CD14-positive monocyte (primary cell): ENCODE results near the gene SPTBN5. TPM values are rescaled to one million over a fixed set of nuclear protein-coding genes. Genes with fewer than 3 reads are reported as not detected.

Source experiments
- DNase-seq, 3 donors: peaks; one replicate each; pipeline ENCODE4 v3.0.0-alpha.2; 2011 to 2022
- H2AFZ ChIP-seq: 2 replicates; pipeline ENCODE4 v1.6.0; 2012; ENCODE audit warnings: mild to moderate bottlenecking, low read depth, low read length, inconsistent platforms; ENCODE audit not compliant: insufficient read depth, poor library complexity, severe bottlenecking
- H3K27ac ChIP-seq, 2 donors: 1 replicate in 1 of 2; 2 replicates in 1 of 2; pipeline ENCODE4 v1.5.1; 2012 to 2013; ENCODE audit warnings: low read length in 2 of 2, control low read depth in 1 of 2, inconsistent platforms in 1 of 2, low read depth in 1 of 2, mild to moderate bottlenecking in 1 of 2
- H3K27me3 ChIP-seq, 2 donors: one replicate each; pipeline versions ENCODE4 v1.6.0 to v1.6.1; 2011 to 2013; ENCODE audit warnings: low read length in 2 of 2; ENCODE audit not compliant: control insufficient read depth in 2 of 2, insufficient read depth in 2 of 2
- H3K36me3 ChIP-seq, 2 donors: replicated peaks in 1 of 2; 1 replicate in 1 of 2; 2 replicates in 1 of 2; pipeline versions ENCODE4 v1.5.1 to v1.6.1; 2012 to 2013; ENCODE audit warnings: low read length in 2 of 2, control low read depth in 1 of 2, inconsistent platforms in 1 of 2, mild to moderate bottlenecking in 1 of 2; ENCODE audit not compliant: insufficient read depth in 2 of 2, control insufficient read depth in 1 of 2
- H3K4me1 ChIP-seq, 2 donors: 1 replicate in 1 of 2; 2 replicates in 1 of 2; pipeline versions ENCODE4 v1.5.1 to v1.6.1; 2012 to 2013; ENCODE audit warnings: low read length in 2 of 2, control low read depth in 1 of 2, inconsistent platforms in 1 of 2, mild to moderate bottlenecking in 1 of 2, moderate library complexity in 1 of 2; ENCODE audit not compliant: insufficient read depth in 2 of 2, control insufficient read depth in 1 of 2
- H3K4me2 ChIP-seq: replicated peaks from 2 replicates; pipeline ENCODE3; 2012; ENCODE audit warnings: low read length, moderate library complexity, mild to moderate bottlenecking; ENCODE audit not compliant: poor library complexity, severe bottlenecking; ENCODE audit errors: extremely low read depth
- H3K4me3 ChIP-seq, 3 experiments: fragments of 200-600 bp in 1 of 3; sonication (generic) in 1 of 3; replicated peaks in 1 of 3; 1 replicate in 2 of 3; 2 replicates in 1 of 3; pipeline ENCODE4 v1.5.1; 2011 to 2013; ENCODE audit warnings: low read length in 3 of 3, mild to moderate bottlenecking in 3 of 3, control low read depth in 2 of 3, low read depth in 2 of 3, inconsistent platforms in 1 of 3, moderate library complexity in 1 of 3
- H3K79me2 ChIP-seq: 2 replicates; pipeline ENCODE4 v1.6.0; 2012; ENCODE audit warnings: mild to moderate bottlenecking, control low read depth, inconsistent platforms, low read length, moderate library complexity; ENCODE audit not compliant: insufficient read depth
- H3K9ac ChIP-seq: 2 replicates; pipeline ENCODE4 v1.6.0; 2017; ENCODE audit warnings: low read length, mild to moderate bottlenecking; ENCODE audit not compliant: insufficient read depth, poor library complexity, severe bottlenecking
- H3K9me3 ChIP-seq, 2 donors: replicated peaks in 1 of 2; 1 replicate in 1 of 2; 2 replicates in 1 of 2; pipeline versions ENCODE4 v1.5.1 to v1.6.1; 2012 to 2013; ENCODE audit warnings: low read length in 2 of 2, control low read depth in 1 of 2; ENCODE audit not compliant: control insufficient read depth in 1 of 2, insufficient read depth in 1 of 2
- H4K20me1 ChIP-seq: 2 replicates; pipeline ENCODE4 v1.6.0; 2012; ENCODE audit warnings: mild to moderate bottlenecking, low read length, control low read depth, moderate library complexity; ENCODE audit not compliant: insufficient read depth
- H3K27ac Mint-ChIP-seq, 7 donors: one replicate each; pipeline ENCODE4 v1.8.0; 2020; ENCODE audit warnings: mild to moderate bottlenecking in 7 of 7, mixed read lengths in 7 of 7, moderate library complexity in 6 of 7, inconsistent platforms in 2 of 7
- H3K27me3 Mint-ChIP-seq, 3 donors: one replicate each; pipeline ENCODE4 v1.8.0; 2021 to 2022; ENCODE audit warnings: low read depth in 3 of 3, mild to moderate bottlenecking in 3 of 3, mixed read lengths in 3 of 3, moderate library complexity in 3 of 3, inconsistent platforms in 1 of 3
- H3K36me3 Mint-ChIP-seq, 2 donors: one replicate each; pipeline ENCODE4 v1.8.0; 2020; ENCODE audit warnings: mixed read lengths in 2 of 2, inconsistent platforms in 1 of 2, mild to moderate bottlenecking in 1 of 2
- H3K4me1 Mint-ChIP-seq: one replicate; pipeline ENCODE4 v1.8.0; 2020; ENCODE audit warnings: mild to moderate bottlenecking, mixed read lengths
- H3K4me3 Mint-ChIP-seq, 2 donors: one replicate each; pipeline ENCODE4 v1.8.0; 2020; ENCODE audit warnings: mild to moderate bottlenecking in 2 of 2, mixed read lengths in 2 of 2, moderate library complexity in 1 of 2
- H3K9me3 Mint-ChIP-seq, 7 donors: one replicate each; pipeline ENCODE4 v1.8.0; 2020 to 2022; ENCODE audit warnings: mixed read lengths in 7 of 7, mild to moderate bottlenecking in 6 of 7, moderate library complexity in 6 of 7, inconsistent platforms in 2 of 7
- WGBS: methylation state at CpG from one replicate; pipeline ENCODE4 v1.1.5; 2013; ENCODE audit warnings: missing lambda C conversion rate; ENCODE audit not compliant: insufficient coverage; 5-methylcytosine and 5-hydroxymethylcytosine counted together
- intact Hi-C, 2 donors: fragments of 100-400 bp; cut with micrococcal nuclease; formaldehyde crosslinking; loops; one replicate each; pipeline versions ENCODE4 v1.15.0 to v1.15.1; 2023
- polyA plus RNA-seq, 3 donors: library from polyadenylated mRNA; depleted of rRNA in 1 of 3; unstranded in 2 of 3; stranded (reverse) in 1 of 3; fragments of 300-500 nt in 2 of 3; fragments of >200 nt in 1 of 3; fragmentation: Illumina TruSeq in 2 of 3; gene quantifications; 1 replicate in 2 of 3; 2 replicates in 1 of 3; pipeline ENCODE4 v1.2.3, GENCODE V29; 2012 to 2021
- TF ChIP-seq, protein P1 (sequence below): fragments of 200-600 bp; IDR thresholded peaks from one replicate; pipeline ENCODE4 v1.8.0; 2022; ENCODE audit warnings: antibody characterized with exemption, mild to moderate bottlenecking

Gene SPTBN5
- polyA plus RNA-seq, 3 donors: 0.29 TPM; not detected in 2

DNA sequence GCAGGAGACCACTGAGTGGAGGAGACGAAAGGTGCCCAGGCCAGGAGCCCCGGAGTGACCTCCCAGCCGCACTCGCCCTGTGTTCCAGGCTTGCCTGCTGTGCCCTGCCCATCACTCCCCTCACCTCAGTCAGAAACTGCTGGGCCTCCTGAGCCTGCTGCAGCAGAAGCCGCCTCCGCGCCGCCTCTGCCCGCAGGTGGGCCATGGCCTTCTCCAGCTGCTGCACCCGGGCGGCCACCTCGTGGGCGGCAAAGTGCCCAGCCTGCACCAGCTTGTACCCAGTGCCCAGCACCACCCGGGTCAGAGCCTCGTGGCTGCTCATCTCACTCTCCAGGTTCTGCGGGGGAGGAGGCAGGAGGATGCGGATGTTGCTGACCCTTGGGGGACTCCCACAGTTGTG lies 37.6 kb downstream of the SPTBN5 start:
- H3K36me3 ChIP-seq: no peaks in the 10 kb centered on the region
- no peak overlapping the region for H2AFZ ChIP-seq
- H3K9ac ChIP-seq: no peak overlapping the region
- no peak for DNase-seq
- no peaks in the 10 kb centered on the region for H3K36me3 Mint-ChIP-seq
- peaks cover 0 to 5% (median 3%) of the 10 kb centered on the region in 3 donors for H3K27me3 Mint-ChIP-seq
- no peak overlapping the region for H3K4me3 ChIP-seq
- no peaks in the 10 kb centered on the region for H4K20me1 ChIP-seq
- H3K9me3 Mint-ChIP-seq: no peaks in the 10 kb centered on the region
- no peak overlapping the region for H3K27ac ChIP-seq
- TF ChIP-seq, protein P1, sequence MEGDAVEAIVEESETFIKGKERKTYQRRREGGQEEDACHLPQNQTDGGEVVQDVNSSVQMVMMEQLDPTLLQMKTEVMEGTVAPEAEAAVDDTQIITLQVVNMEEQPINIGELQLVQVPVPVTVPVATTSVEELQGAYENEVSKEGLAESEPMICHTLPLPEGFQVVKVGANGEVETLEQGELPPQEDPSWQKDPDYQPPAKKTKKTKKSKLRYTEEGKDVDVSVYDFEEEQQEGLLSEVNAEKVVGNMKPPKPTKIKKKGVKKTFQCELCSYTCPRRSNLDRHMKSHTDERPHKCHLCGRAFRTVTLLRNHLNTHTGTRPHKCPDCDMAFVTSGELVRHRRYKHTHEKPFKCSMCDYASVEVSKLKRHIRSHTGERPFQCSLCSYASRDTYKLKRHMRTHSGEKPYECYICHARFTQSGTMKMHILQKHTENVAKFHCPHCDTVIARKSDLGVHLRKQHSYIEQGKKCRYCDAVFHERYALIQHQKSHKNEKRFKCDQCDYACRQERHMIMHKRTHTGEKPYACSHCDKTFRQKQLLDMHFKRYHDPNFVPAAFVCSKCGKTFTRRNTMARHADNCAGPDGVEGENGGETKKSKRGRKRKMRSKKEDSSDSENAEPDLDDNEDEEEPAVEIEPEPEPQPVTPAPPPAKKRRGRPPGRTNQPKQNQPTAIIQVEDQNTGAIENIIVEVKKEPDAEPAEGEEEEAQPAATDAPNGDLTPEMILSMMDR: no peak
- H3K4me1 ChIP-seq: peaks cover 3 to 9% of the 10 kb centered on the region in 2 donors
- no peak overlapping the region for H3K27ac Mint-ChIP-seq
- H3K9me3 ChIP-seq: no peaks in the 10 kb centered on the region
- peaks cover 12% of the 10 kb centered on the region for H3K4me1 Mint-ChIP-seq
- H3K79me2 ChIP-seq: no peaks in the 10 kb centered on the region
- H3K4me3 Mint-ChIP-seq: no peak overlapping the region
- no peaks in the 10 kb centered on the region for H3K27me3 ChIP-seq
- no peak overlapping the region for H3K4me2 ChIP-seq
- intact Hi-C loops: no loop called here
- 94% methylated on average over 16 of the region's 17 CpGs for WGBS

DNA sequence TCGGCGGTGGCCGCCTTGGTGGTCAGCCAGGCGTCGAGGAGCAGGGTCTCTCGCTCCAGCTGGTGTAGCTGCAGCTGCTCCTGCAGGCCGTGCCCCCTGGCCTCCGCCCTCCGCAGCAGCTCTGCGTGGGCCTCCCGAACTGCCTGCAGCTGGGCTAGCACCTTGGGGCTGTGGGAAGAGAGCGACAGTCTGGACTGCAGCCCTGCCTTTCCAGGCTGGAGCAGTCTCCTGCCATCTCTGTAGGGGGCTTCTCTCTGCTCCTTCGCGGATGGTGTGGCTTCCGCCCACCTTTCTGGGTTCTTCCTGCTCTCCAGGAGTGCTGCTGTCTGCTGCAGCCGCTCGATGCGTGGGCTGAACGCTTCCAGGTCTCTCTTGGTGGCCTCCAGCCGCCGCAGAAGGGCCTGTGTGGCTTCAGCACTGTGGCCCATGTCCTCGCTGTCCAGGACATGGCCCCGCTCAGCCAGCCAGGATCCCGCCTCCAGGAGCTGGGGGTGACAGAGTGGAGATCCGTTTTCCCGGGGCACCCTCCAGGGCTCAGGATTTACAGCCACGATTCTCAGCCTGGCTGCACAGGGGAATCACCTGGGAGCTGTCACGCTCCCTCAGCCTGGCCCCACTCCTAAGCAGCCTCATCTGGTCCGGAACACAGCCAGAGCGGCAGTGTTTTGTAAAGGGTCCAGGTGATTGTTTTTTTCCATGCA lies 38.4 kb downstream of the SPTBN5 start:
- DNase-seq: no peak
- Histone ChIP-seq H3K79me2 (no peaks in the 10 kb centered on the region), H3K4me3 (no peak overlapping the region), H3K4me2 (no peak overlapping the region), H3K4me1 (peaks cover 3 to 8% of the 10 kb centered on the region in 2 donors), H2AFZ (no peak overlapping the region), H3K36me3 (no peaks in the 10 kb centered on the region), H3K9ac (no peak overlapping the region), H4K20me1 (no peaks in the 10 kb centered on the region), H3K9me3 (no peaks in the 10 kb centered on the region), H3K27ac (no peak overlapping the region), H3K27me3 (no peaks in the 10 kb centered on the region)
- TF ChIP-seq, protein P1: no peak
- Mint-ChIP-seq H3K9me3 (no peaks in the 10 kb centered on the region), H3K27me3 (peaks cover 0 to 10% (median 7%) of the 10 kb centered on the region in 3 donors), H3K4me3 (no peak overlapping the region), H3K27ac (no peak overlapping the region), H3K4me1 (peaks cover 9% of the 10 kb centered on the region), H3K36me3 (no peaks in the 10 kb centered on the region)
- 89% methylated on average over 28 of the region's 30 CpGs for WGBS
- intact Hi-C loops: no loop called here
